Endothelial cell of umbilical vein (primary cell): ENCODE results near the gene ADIG. TPM values are rescaled to one million over a fixed set of nuclear protein-coding genes. Genes with fewer than 3 reads are reported as not detected.

ENCODE experiments used
- BruUV-seq: library from RNA; stranded (reverse); fragments of 400-500 nt; replicated peaks from 2 replicates; lab custom pipeline; 2021; lab: Mats Ljungman, UMichigan
- CTCF ChIA-PET: fragments of 300-600, 350-600 bp; sonication (Branson Sonifier 250); formaldehyde crosslinking; loops from one replicate; lab custom pipeline; 2021; ENCODE audit warnings: antibody characterized with exemption, inconsistent platforms; lab: Charles Lee
- POLR2A ChIA-PET: fragments of 300-600, 350-600 bp; sonication (Branson Sonifier 250); formaldehyde crosslinking; loops from one replicate; lab custom pipeline; 2021; ENCODE audit warnings: antibody characterized with exemption, inconsistent platforms; lab: Charles Lee
- DNase-seq: peaks from one replicate; pipeline ENCODE4 v3.0.0-alpha.2; 2011; ENCODE audit warnings: low read depth, low spot score
- FAIRE-seq: peaks from 2 replicates; lab custom pipeline; 2011; peaks lifted over from hg19 to GRCh38; lab: Jason Lieb, UNC
- H2AFZ ChIP-seq: 2 replicates; pipeline ENCODE4 v1.6.0; 2012; ENCODE audit warnings: low read depth, low read length, control low read depth, inconsistent platforms
- H3K27ac ChIP-seq: 2 replicates; pipeline ENCODE4 v1.5.1; 2011; ENCODE audit warnings: low read depth, mild to moderate bottlenecking, control low read depth, low read length, moderate library complexity; ENCODE audit not compliant: insufficient read depth
- H3K27me3 ChIP-seq, 2 experiments: 2 replicates each; pipeline versions ENCODE4 v1.6.0 to v1.6.1; 2011; ENCODE audit warnings: low read length in 2 of 2, mixed read lengths in 1 of 2; ENCODE audit not compliant: control insufficient read depth in 2 of 2, insufficient read depth in 2 of 2
- H3K36me3 ChIP-seq, 2 experiments: 2 replicates in 1 of 2; 3 replicates in 1 of 2; pipeline ENCODE4 v1.5.1; 2011; ENCODE audit warnings: low read length in 2 of 2, mild to moderate bottlenecking in 1 of 2, moderate library complexity in 1 of 2; ENCODE audit not compliant: control insufficient read depth in 2 of 2, insufficient read depth in 2 of 2; ENCODE audit errors: extremely low read depth in 1 of 2
- H3K4me1 ChIP-seq: 3 replicates; pipeline ENCODE4 v1.5.1; 2011; ENCODE audit warnings: mild to moderate bottlenecking, low read length; ENCODE audit not compliant: control insufficient read depth, insufficient read depth; ENCODE audit errors: extremely low read depth
- H3K4me2 ChIP-seq: 2 replicates; pipeline ENCODE4 v1.6.1; 2011; ENCODE audit warnings: low read length, control low read depth, mixed read lengths; ENCODE audit not compliant: insufficient read depth
- H3K4me3 ChIP-seq, 3 experiments: fragments of 200-600 bp in 1 of 3; sonication (generic), shearing (Covaris generic) in 1 of 3; replicated peaks in 1 of 3; 2 replicates each; pipeline ENCODE4 v1.5.1; 2011 to 2016; ENCODE audit warnings: control low read depth in 3 of 3, low read length in 3 of 3, mild to moderate bottlenecking in 2 of 3, inconsistent platforms in 1 of 3, low read depth in 1 of 3, moderate library complexity in 1 of 3; ENCODE audit not compliant: insufficient read depth in 1 of 3
- H3K79me2 ChIP-seq: 2 replicates; pipeline ENCODE4 v1.6.0; 2012; ENCODE audit warnings: low read length, inconsistent platforms; ENCODE audit not compliant: control insufficient read depth, insufficient read depth
- H3K9ac ChIP-seq: replicated peaks from 2 replicates; pipeline ENCODE3; 2011; ENCODE audit warnings: low read length, control low read depth; ENCODE audit not compliant: insufficient read depth; ENCODE audit errors: extremely low read depth
- H3K9me1 ChIP-seq: replicated peaks from 3 replicates; pipeline ENCODE4 v1.6.0; 2011; ENCODE audit warnings: mild to moderate bottlenecking, low read length; ENCODE audit not compliant: control insufficient read depth, insufficient read depth; ENCODE audit errors: extremely low read depth
- H3K9me3 ChIP-seq: replicated peaks from 2 replicates; pipeline ENCODE4 v1.5.1; 2012; ENCODE audit warnings: low read length, inconsistent platforms; ENCODE audit not compliant: control insufficient read depth, insufficient read depth
- H4K20me1 ChIP-seq: replicated peaks from 2 replicates; pipeline ENCODE3; 2011; ENCODE audit warnings: mild to moderate bottlenecking, low read length; ENCODE audit not compliant: control insufficient read depth, insufficient read depth; ENCODE audit errors: extremely low read depth
- CTCF ChIP-seq, 2 donors: IDR thresholded peaks; 1 replicate in 1 of 2; 2 replicates in 1 of 2; pipeline ENCODE4 v1.5.1; 2011; ENCODE audit warnings: low read length in 2 of 2, mild to moderate bottlenecking in 2 of 2, moderate library complexity in 2 of 2, control low read depth in 1 of 2, inconsistent platforms in 1 of 2, low read depth in 1 of 2; ENCODE audit not compliant: insufficient read depth in 1 of 2; ENCODE audit errors: extremely low read depth in 1 of 2
- FOS ChIP-seq: IDR thresholded peaks from 2 replicates; pipeline ENCODE4 v1.6.1; 2011; ENCODE audit warnings: mild to moderate bottlenecking, low read length, moderate library complexity, borderline replicate concordance; ENCODE audit not compliant: insufficient read depth
- GATA2 ChIP-seq: IDR thresholded peaks from 2 replicates; pipeline ENCODE4 v1.7.0; 2011; ENCODE audit warnings: low read depth, mild to moderate bottlenecking, moderate library complexity, mixed read lengths, low read length; ENCODE audit not compliant: insufficient read length, insufficient read depth
- MAX ChIP-seq: IDR thresholded peaks from 2 replicates; pipeline ENCODE4 v1.6.1; 2011; ENCODE audit not compliant: insufficient read depth, insufficient read length
- MYC ChIP-seq: IDR thresholded peaks from one replicate; pipeline ENCODE4 v1.6.1; 2011; ENCODE audit warnings: mild to moderate bottlenecking, low read depth, low read length
- POLR2A ChIP-seq: IDR thresholded peaks from 2 replicates; pipeline ENCODE4 v1.6.1; 2012; ENCODE audit warnings: low read depth, mild to moderate bottlenecking, control low read depth, low read length
- dilution Hi-C: fragments of 300-500 bp; cut with MboI; formaldehyde crosslinking; loops from one replicate; pipeline ENCODE4 v1.15.0; 2019; ENCODE audit warnings: low sequenced_read_pairs; ENCODE audit not compliant: extremely low pct_ligation_motif_present
- intact Hi-C: fragments of 100-400 bp; cut with micrococcal nuclease; formaldehyde crosslinking; loops from one replicate; pipeline ENCODE4 v1.10.0; 2022
- polyA plus RNA-seq, 4 experiments: library from polyadenylated mRNA; depleted of rRNA in 3 of 4; stranded (reverse) in 3 of 4; unstranded in 1 of 4; fragments of >200 nt; gene quantifications; 2 replicates each; pipeline versions ENCODE4 v1.2.1 to v1.2.3, GENCODE V29; 2011 to 2012; ENCODE audit warnings: missing spikeins in 1 of 4
- total RNA-seq: library from RNA; stranded (reverse); gene quantifications from 2 replicates; pipeline ENCODE4 v1.2.3, GENCODE V29; 2021

Gene ADIG
- total and polyA plus RNA-seq, 2 donors (not counting 3 experiments of a cell fraction or from before 2014, with no cell fraction given) = not detected

- DNase-seq (no peak), FAIRE-seq (no peak)
- Histone ChIP-seq H3K36me3 (peaks cover 3 to 8% of the 10 kb centered on the region in 2 experiments), H3K27me3 (no peaks in the 10 kb centered on the region), H3K27ac (peak overlapping the region; percentile 18), H3K4me3 (no peak overlapping the region), H4K20me1 (no peaks in the 10 kb centered on the region), H3K9me1 (no peaks in the 10 kb centered on the region), H3K79me2 (no peaks in the 10 kb centered on the region), H3K9me3 (no peaks in the 10 kb centered on the region), H3K4me2 (no peak overlapping the region), H2AFZ (no peak overlapping the region), H3K4me1 (peaks cover 10% of the 10 kb centered on the region), H3K9ac (no peak overlapping the region)
- intact Hi-C loops (no loop called here), dilution Hi-C loops (no loop called here)
- TF ChIP-seq MAX = no peak
- TF ChIP-seq CTCF (IDR thresholded peaks at IDR 0.05; ENCODE audit: extremely low read depth in 1 of 2, insufficient read depth in 1 of 2, low read depth in 1 of 2, low read length in 2 of 2) = no peak
- TF ChIP-seq FOS = no peak
- no peak for TF ChIP-seq MYC
- no peak for TF ChIP-seq GATA2
- no peak for TF ChIP-seq POLR2A
- no TSS peak for BruUV-seq
- ChIA-PET CTCF (interaction anchor here (0.7 kb wide), 1 partner anchor 120 kb away, joined by 3 read pairs; no protein-coding TSS in a partner anchor), POLR2A (no interaction called here)
Observed at GRCh38 chr20:38559764-38560163, 21.2 kb upstream of the ADIG start.
